GM12878 (cell line): ENCODE results near the gene USH1C. TPM values are rescaled to one million over a fixed set of nuclear protein-coding genes. Genes with fewer than 3 reads are reported as not detected.

Experiments used
- ATAC-seq: fragments of 200-7000 bp; cut with Tn5 transposase; 3 replicates; pipeline ENCODE4 v1.9.1; 2020; ENCODE audit warnings: mild to moderate bottlenecking, moderate library complexity
- BruUV-seq: library from RNA; stranded (reverse); fragments of 400-500 nt; replicated peaks from 2 replicates; lab custom pipeline; 2021; lab: Mats Ljungman, UMichigan
- CTCF ChIA-PET: fragments of 300-600 bp; sonication (Branson Sonifier 250); formaldehyde crosslinking; extraction: SDS; loops from one replicate; lab custom pipeline; 2021; ENCODE audit warnings: inconsistent platforms; lab: Yijun Ruan, JAX
- POLR2A ChIA-PET: fragments of 350-600 bp; formaldehyde crosslinking; extraction: SDS; loops from one replicate; lab custom pipeline; 2021; ENCODE audit warnings: inconsistent platforms; lab: Charles Lee
- RAD21 ChIA-PET: fragments of 300-600 bp; sonication (Branson Sonifier 250); formaldehyde crosslinking; loops from one replicate; lab custom pipeline; 2023; ENCODE audit warnings: antibody characterized with exemption; ENCODE audit not compliant: unreplicated experiment; lab: Charles Lee
- SMC1A ChIA-PET: fragments of 300-600 bp; sonication (Branson Sonifier 250); formaldehyde crosslinking; loops from one replicate; lab custom pipeline; 2023; ENCODE audit not compliant: unreplicated experiment, uncharacterized antibody; lab: Charles Lee
- DNase-seq: peaks from one replicate; pipeline ENCODE4 v3.0.0-alpha.2; 2011; ENCODE audit warnings: low read depth, low spot score
- FAIRE-seq: peaks from 3 replicates; lab custom pipeline; 2011; peaks lifted over from hg19 to GRCh38; lab: Jason Lieb, UNC
- H2AFZ ChIP-seq: 2 replicates; pipeline ENCODE4 v1.6.0; 2011; ENCODE audit warnings: low read depth, low read length, control low read depth; ENCODE audit not compliant: control insufficient read depth
- H3K27ac ChIP-seq: 2 replicates; pipeline ENCODE4 v1.5.1; 2011; ENCODE audit warnings: control low read depth; ENCODE audit not compliant: control insufficient read depth, insufficient read depth
- H3K27me3 ChIP-seq, 2 experiments: replicated peaks in 1 of 2; 2 replicates each; pipeline versions ENCODE4 v1.6.0 to v1.6.1; 2011; ENCODE audit warnings: low read length in 1 of 2; ENCODE audit not compliant: control insufficient read depth in 2 of 2, insufficient read depth in 2 of 2
- H3K36me3 ChIP-seq, 2 experiments: 2 replicates each; pipeline ENCODE4 v1.5.1; 2011; ENCODE audit warnings: low read length in 1 of 2; ENCODE audit not compliant: control insufficient read depth in 2 of 2, insufficient read depth in 2 of 2
- H3K4me1 ChIP-seq: 2 replicates; pipeline ENCODE4 v1.6.1; 2011; ENCODE audit warnings: mild to moderate bottlenecking, low read length, moderate library complexity, mixed read lengths; ENCODE audit not compliant: control insufficient read depth, insufficient read depth
- H3K4me2 ChIP-seq: 2 replicates; pipeline ENCODE4 v1.6.0; 2011; ENCODE audit warnings: control low read depth; ENCODE audit not compliant: control insufficient read depth, insufficient read depth
- H3K4me3 ChIP-seq: fragments of 200-600 bp; sonication (generic); 2 replicates; pipeline ENCODE4 v1.5.1; 2016
- H3K79me2 ChIP-seq: 2 replicates; pipeline ENCODE4 v1.6.0; 2011; ENCODE audit warnings: low read length; ENCODE audit not compliant: control insufficient read depth, insufficient read depth
- H3K9ac ChIP-seq: 2 replicates; pipeline ENCODE4 v1.8.0; 2011; ENCODE audit warnings: low read length, control low read depth, mixed read lengths; ENCODE audit not compliant: control insufficient read depth, insufficient read depth
- H3K9me3 ChIP-seq: replicated peaks from 3 replicates; pipeline ENCODE4 v1.5.1; 2011; ENCODE audit warnings: mild to moderate bottlenecking, low read length; ENCODE audit not compliant: control insufficient read depth, insufficient read depth
- H4K20me1 ChIP-seq: 2 replicates; pipeline ENCODE4 v1.6.0; 2011; ENCODE audit not compliant: control insufficient read depth, insufficient read depth
- BCL11A ChIP-seq: IDR thresholded peaks from 2 replicates; pipeline ENCODE4 v1.6.1; 2011; ENCODE audit warnings: low read depth, low read length
- CBX5 ChIP-seq: sonication (generic); IDR thresholded peaks from 2 replicates; pipeline ENCODE4 v1.6.1; 2016; ENCODE audit warnings: low read depth, moderate library complexity, mild to moderate bottlenecking, inconsistent platforms
- IKZF2 ChIP-seq, 2 experiments: fragments of 450-650 bp; IDR thresholded peaks; 2 replicates each; pipeline ENCODE4 v1.6.1; 2017; ENCODE audit warnings: mild to moderate bottlenecking in 2 of 2, moderate library complexity in 2 of 2
- JUND ChIP-seq: IDR thresholded peaks from 2 replicates; pipeline ENCODE4 v1.6.1; 2012; ENCODE audit warnings: low read depth, mild to moderate bottlenecking, low read length, improper control_type of control experiment, moderate library complexity
- KLF5 ChIP-seq: fragments of 450-650 bp; IDR thresholded peaks from 2 replicates; pipeline ENCODE4 v1.6.1; 2014; ENCODE audit warnings: mild to moderate bottlenecking; ENCODE audit not compliant: partially characterized antibody
- NRF1 ChIP-seq: conservative IDR thresholded peaks from 2 replicates; pipeline ENCODE4 v1.6.1; 2011; ENCODE audit warnings: mild to moderate bottlenecking, low read depth, low read length, improper control_type of control experiment
- SMAD5 ChIP-seq: IDR thresholded peaks from 2 replicates; pipeline ENCODE4 v1.6.1; 2016; ENCODE audit warnings: antibody characterized with exemption, low read depth
- SRF ChIP-seq, 2 experiments: IDR thresholded peaks; 2 replicates each; pipeline ENCODE4 v1.6.1; 2011; ENCODE audit warnings: low read depth in 2 of 2, low read length in 2 of 2, mild to moderate bottlenecking in 1 of 2, moderate library complexity in 1 of 2
- SUZ12 ChIP-seq: fragments of 200-600 bp; sonication (generic); IDR thresholded peaks from one replicate; pipeline ENCODE4 v1.6.1; 2018; ENCODE audit warnings: antibody characterized with exemption, mild to moderate bottlenecking; ENCODE audit not compliant: unreplicated experiment
- TCF7 ChIP-seq: IDR thresholded peaks from 2 replicates; pipeline ENCODE4 v1.6.1; 2014; ENCODE audit warnings: antibody characterized with exemption, borderline replicate concordance
- ZNF207 ChIP-seq: fragments of 450-650 bp; IDR thresholded peaks from 2 replicates; pipeline ENCODE4 v1.6.1; 2014; ENCODE audit warnings: antibody characterized with exemption, mild to moderate bottlenecking, borderline replicate concordance
- WGBS: methylation state at CpG from one replicate; pipeline ENCODE4 v1.1.6; 2016; ENCODE audit warnings: low lambda C conversion rate; ENCODE audit not compliant: insufficient replicate concordance, insufficient coverage; ENCODE audit errors: missing lambda C conversion rate; 5-methylcytosine and 5-hydroxymethylcytosine counted together
- in situ Hi-C: fragments of 300-500 bp; cut with MboI; formaldehyde crosslinking; loops from 9 replicates; pipeline ENCODE4 v1.14.3; 2018; ENCODE audit warnings: mixed read lengths
- intact Hi-C: fragments of 100-400 bp; cut with micrococcal nuclease; formaldehyde crosslinking; loops from one replicate; pipeline ENCODE4 v1.14.2; 2022; ENCODE audit not compliant: unreplicated experiment
- polyA plus RNA-seq, 11 experiments: library from polyadenylated mRNA; depleted of rRNA in 4 of 11; unstranded in 6 of 11; stranded (reverse) in 5 of 11; fragments of >200 nt; fragmentation: Nextera tagmentation in 4 of 11; fragmentation: Illumina TruSeq in 1 of 11; extraction: Ambion mirVana in 4 of 11; extraction: Trizol in 1 of 11; gene quantifications; 1 replicate in 1 of 11; 2 replicates in 10 of 11; pipeline versions ENCODE4 v1.2.1 to v1.2.3, GENCODE V29; 2011 to 2016; ENCODE audit warnings: inconsistent platforms in 2 of 11, missing spikeins in 2 of 11, low read depth in 1 of 11
- total RNA-seq, 4 experiments: library from RNA; depleted of rRNA in 3 of 4; stranded (reverse); fragments of >200 nt in 3 of 4; fragmentation: Illumina TruSeq in 1 of 4; extraction: Trizol in 1 of 4; gene quantifications; 2 replicates each; pipeline versions ENCODE4 v1.2.1 to v1.2.3, GENCODE V29; 2013 to 2021
- TF ChIP-seq, protein P1 (sequence below): fragments of 450-650 bp; IDR thresholded peaks from 2 replicates; pipeline ENCODE4 v1.6.1; 2018; ENCODE audit warnings: mild to moderate bottlenecking, low read depth, moderate library complexity; ENCODE audit not compliant: partially characterized antibody
- TF ChIP-seq, protein P2 (sequence below): IDR thresholded peaks from 2 replicates; pipeline ENCODE4 v1.6.1; 2012; ENCODE audit warnings: mild to moderate bottlenecking, low read depth, low read length
- TF ChIP-seq, protein P3 (sequence below): fragments of 450-650 bp; IDR thresholded peaks from 2 replicates; pipeline ENCODE4 v1.6.1; 2016; ENCODE audit warnings: mild to moderate bottlenecking
- TF ChIP-seq, protein P4 (sequence below): fragments of 450-650 bp; IDR thresholded peaks from 2 replicates; pipeline ENCODE4 v1.6.1; 2017; ENCODE audit warnings: antibody characterized with exemption, mild to moderate bottlenecking, moderate library complexity

The USH1C gene
- total and polyA plus RNA-seq, 10 of the 15 experiments (the other 5 are each of a cell fraction or from before 2014, with no cell fraction given) = not detected

DNA sequence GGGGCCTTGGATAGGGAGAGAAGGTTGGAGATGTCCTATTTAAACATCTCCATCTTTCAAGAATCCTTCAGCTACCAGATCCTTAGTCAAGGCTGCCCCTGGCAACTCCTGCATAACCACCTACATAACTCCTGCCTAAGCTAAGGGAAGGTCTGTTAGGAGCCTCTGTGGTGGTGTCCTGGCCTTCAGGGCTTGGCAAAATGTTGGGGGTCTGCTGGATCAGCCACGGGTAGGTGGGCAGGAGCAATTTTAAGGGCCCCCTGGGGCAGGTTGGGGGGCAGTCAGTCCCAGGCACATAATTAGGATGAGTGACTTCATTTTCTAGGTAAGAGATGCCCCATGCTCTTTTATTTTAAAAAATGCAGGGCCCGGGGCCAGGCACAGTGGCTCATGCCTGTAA, 25.9 kb downstream of the USH1C start:
- Histone ChIP-seq H3K4me2 (no peak overlapping the region), H4K20me1 (no peaks in the 10 kb centered on the region), H3K27me3 (peaks cover 0 to 2% of the 10 kb centered on the region in 2 experiments; a peak in 2 of 4 replicates), H3K9me3 (no peaks in the 10 kb centered on the region), H2AFZ (no peak overlapping the region), H3K79me2 (no peaks in the 10 kb centered on the region)
- RAD21 ChIA-PET = no interaction called here
- CTCF ChIA-PET = interaction anchor here (1.8 to 2.7 kb wide), 2 partner anchors 9 to 13 kb away, joined by 4 to 16 read pairs; no protein-coding TSS in a partner anchor
- 0% methylated on average over 2 of the region's 2 CpGs for WGBS
- no TSS peak for BruUV-seq
- SMC1A ChIA-PET = no interaction called here
- intact Hi-C loops = no loop called here
- TF ChIP-seq BCL11A (no peak), KLF5 (no peak), SRF (IDR thresholded peaks at IDR 0.05; ENCODE audit: low read depth in 2 of 2, low read length in 2 of 2) (no peak), NRF1 (no peak), TCF7 (no peak), SMAD5 (no peak), ZNF207 (no peak), SUZ12 (no peak), IKZF2 (IDR thresholded peaks at IDR 0.05) (no peak), JUND (no peak), CBX5 (no peak)
- TF ChIP-seq, protein P1, sequence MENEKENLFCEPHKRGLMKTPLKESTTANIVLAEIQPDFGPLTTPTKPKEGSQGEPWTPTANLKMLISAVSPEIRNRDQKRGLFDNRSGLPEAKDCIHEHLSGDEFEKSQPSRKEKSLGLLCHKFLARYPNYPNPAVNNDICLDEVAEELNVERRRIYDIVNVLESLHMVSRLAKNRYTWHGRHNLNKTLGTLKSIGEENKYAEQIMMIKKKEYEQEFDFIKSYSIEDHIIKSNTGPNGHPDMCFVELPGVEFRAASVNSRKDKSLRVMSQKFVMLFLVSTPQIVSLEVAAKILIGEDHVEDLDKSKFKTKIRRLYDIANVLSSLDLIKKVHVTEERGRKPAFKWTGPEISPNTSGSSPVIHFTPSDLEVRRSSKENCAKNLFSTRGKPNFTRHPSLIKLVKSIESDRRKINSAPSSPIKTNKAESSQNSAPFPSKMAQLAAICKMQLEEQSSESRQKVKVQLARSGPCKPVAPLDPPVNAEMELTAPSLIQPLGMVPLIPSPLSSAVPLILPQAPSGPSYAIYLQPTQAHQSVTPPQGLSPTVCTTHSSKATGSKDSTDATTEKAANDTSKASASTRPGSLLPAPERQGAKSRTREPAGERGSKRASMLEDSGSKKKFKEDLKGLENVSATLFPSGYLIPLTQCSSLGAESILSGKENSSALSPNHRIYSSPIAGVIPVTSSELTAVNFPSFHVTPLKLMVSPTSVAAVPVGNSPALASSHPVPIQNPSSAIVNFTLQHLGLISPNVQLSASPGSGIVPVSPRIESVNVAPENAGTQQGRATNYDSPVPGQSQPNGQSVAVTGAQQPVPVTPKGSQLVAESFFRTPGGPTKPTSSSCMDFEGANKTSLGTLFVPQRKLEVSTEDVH = no peak
- TF ChIP-seq, protein P2, sequence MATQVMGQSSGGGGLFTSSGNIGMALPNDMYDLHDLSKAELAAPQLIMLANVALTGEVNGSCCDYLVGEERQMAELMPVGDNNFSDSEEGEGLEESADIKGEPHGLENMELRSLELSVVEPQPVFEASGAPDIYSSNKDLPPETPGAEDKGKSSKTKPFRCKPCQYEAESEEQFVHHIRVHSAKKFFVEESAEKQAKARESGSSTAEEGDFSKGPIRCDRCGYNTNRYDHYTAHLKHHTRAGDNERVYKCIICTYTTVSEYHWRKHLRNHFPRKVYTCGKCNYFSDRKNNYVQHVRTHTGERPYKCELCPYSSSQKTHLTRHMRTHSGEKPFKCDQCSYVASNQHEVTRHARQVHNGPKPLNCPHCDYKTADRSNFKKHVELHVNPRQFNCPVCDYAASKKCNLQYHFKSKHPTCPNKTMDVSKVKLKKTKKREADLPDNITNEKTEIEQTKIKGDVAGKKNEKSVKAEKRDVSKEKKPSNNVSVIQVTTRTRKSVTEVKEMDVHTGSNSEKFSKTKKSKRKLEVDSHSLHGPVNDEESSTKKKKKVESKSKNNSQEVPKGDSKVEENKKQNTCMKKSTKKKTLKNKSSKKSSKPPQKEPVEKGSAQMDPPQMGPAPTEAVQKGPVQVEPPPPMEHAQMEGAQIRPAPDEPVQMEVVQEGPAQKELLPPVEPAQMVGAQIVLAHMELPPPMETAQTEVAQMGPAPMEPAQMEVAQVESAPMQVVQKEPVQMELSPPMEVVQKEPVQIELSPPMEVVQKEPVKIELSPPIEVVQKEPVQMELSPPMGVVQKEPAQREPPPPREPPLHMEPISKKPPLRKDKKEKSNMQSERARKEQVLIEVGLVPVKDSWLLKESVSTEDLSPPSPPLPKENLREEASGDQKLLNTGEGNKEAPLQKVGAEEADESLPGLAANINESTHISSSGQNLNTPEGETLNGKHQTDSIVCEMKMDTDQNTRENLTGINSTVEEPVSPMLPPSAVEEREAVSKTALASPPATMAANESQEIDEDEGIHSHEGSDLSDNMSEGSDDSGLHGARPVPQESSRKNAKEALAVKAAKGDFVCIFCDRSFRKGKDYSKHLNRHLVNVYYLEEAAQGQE = no peak
- TF ChIP-seq, protein P3, sequence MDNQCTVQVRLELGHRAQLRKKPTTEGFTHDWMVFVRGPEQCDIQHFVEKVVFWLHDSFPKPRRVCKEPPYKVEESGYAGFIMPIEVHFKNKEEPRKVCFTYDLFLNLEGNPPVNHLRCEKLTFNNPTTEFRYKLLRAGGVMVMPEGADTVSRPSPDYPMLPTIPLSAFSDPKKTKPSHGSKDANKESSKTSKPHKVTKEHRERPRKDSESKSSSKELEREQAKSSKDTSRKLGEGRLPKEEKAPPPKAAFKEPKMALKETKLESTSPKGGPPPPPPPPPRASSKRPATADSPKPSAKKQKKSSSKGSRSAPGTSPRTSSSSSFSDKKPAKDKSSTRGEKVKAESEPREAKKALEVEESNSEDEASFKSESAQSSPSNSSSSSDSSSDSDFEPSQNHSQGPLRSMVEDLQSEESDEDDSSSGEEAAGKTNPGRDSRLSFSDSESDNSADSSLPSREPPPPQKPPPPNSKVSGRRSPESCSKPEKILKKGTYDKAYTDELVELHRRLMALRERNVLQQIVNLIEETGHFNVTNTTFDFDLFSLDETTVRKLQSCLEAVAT = no peak
- TF ChIP-seq, protein P4, sequence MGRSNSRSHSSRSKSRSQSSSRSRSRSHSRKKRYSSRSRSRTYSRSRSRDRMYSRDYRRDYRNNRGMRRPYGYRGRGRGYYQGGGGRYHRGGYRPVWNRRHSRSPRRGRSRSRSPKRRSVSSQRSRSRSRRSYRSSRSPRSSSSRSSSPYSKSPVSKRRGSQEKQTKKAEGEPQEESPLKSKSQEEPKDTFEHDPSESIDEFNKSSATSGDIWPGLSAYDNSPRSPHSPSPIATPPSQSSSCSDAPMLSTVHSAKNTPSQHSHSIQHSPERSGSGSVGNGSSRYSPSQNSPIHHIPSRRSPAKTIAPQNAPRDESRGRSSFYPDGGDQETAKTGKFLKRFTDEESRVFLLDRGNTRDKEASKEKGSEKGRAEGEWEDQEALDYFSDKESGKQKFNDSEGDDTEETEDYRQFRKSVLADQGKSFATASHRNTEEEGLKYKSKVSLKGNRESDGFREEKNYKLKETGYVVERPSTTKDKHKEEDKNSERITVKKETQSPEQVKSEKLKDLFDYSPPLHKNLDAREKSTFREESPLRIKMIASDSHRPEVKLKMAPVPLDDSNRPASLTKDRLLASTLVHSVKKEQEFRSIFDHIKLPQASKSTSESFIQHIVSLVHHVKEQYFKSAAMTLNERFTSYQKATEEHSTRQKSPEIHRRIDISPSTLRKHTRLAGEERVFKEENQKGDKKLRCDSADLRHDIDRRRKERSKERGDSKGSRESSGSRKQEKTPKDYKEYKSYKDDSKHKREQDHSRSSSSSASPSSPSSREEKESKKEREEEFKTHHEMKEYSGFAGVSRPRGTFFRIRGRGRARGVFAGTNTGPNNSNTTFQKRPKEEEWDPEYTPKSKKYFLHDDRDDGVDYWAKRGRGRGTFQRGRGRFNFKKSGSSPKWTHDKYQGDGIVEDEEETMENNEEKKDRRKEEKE = no peak
- TF ChIP-seq, all 136 proteins: peak for 0
- Histone ChIP-seq H3K4me1 (no peaks in the 10 kb centered on the region), H3K36me3 (no peaks in the 10 kb centered on the region), H3K27ac (no peak overlapping the region), H3K9ac (no peak overlapping the region), H3K4me3 (no peak overlapping the region)
- DNase-seq (no peak), FAIRE-seq (no peak), ATAC-seq (no peak)
- POLR2A ChIA-PET = no interaction called here
- in situ Hi-C loops = no loop called here
